Gastroesophageal sphincter (tissue), 3 donors: ENCODE measurements around the gene COG5.

Experiments
- POLR2A ChIP-seq, 2 donors: fragments of 450-650 bp; IDR thresholded peaks; one replicate each; pipeline ENCODE4 v1.6.1; 2017; ENCODE audit warnings: antibody characterized with exemption in 2 of 2, mild to moderate bottlenecking in 2 of 2, moderate library complexity in 1 of 2
- POLR2AphosphoS5 ChIP-seq: sonication (generic); formaldehyde crosslinking; IDR thresholded peaks from one replicate; pipeline ENCODE4 v1.6.1; 2017; ENCODE audit warnings: antibody characterized with exemption
- TF ChIP-seq, protein P1 (sequence below), 4 experiments: fragments of 200-600 bp in 2 of 4; fragments of 450-650 bp in 2 of 4; sonication (generic) in 1 of 4; IDR thresholded peaks; one replicate each; pipeline ENCODE4 v1.5.1; 2017 to 2019; ENCODE audit warnings: antibody characterized with exemption in 4 of 4, mild to moderate bottlenecking in 2 of 4, moderate library complexity in 2 of 4

DNA sequence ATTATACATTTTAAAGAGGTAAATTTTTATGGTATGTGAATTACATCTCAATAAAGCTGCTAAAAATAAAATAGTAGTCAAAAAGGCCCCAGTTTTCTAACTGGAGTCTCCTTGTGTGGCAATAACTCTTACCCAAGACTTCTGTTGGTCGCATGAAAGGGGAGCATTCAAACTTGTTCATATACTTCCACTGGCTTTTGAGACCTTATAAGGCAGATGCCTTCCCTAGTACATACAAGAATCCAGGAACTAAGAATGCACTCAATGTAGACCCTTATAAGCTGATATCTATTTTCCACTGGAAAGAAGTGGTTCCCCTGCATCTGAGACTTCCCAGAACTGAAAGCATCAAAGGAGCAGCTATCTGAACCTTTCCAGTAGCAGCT, 29.3 kb upstream of the COG5 start:
- TF ChIP-seq, protein P1, sequence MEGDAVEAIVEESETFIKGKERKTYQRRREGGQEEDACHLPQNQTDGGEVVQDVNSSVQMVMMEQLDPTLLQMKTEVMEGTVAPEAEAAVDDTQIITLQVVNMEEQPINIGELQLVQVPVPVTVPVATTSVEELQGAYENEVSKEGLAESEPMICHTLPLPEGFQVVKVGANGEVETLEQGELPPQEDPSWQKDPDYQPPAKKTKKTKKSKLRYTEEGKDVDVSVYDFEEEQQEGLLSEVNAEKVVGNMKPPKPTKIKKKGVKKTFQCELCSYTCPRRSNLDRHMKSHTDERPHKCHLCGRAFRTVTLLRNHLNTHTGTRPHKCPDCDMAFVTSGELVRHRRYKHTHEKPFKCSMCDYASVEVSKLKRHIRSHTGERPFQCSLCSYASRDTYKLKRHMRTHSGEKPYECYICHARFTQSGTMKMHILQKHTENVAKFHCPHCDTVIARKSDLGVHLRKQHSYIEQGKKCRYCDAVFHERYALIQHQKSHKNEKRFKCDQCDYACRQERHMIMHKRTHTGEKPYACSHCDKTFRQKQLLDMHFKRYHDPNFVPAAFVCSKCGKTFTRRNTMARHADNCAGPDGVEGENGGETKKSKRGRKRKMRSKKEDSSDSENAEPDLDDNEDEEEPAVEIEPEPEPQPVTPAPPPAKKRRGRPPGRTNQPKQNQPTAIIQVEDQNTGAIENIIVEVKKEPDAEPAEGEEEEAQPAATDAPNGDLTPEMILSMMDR (IDR thresholded peaks at IDR 0.05), result no peak
- TF ChIP-seq POLR2A (IDR thresholded peaks at IDR 0.05) (no peak), POLR2AphosphoS5 (no peak)
